ENCODE measurements around the gene GPR34.

DNA sequence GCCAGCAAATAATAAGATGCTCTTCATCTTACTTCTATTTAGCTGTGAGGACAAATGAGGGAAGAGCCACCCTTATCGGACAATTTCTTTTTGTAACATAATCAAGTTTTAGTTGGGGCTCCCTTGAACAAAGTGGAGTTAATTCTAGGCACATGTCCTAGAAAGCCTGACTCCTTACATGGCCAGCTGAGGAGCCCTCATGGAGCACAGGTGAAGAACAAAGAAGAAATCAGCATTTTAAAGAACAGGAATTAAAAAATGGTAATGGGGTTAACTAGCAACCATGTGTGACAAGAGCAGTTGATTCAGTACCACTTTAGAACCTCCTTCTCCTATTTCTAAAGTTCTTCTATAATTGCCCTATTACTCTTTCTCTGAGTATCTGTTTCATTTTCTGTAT is 51.1 kb downstream of the GPR34 start:
- no peak for TF ChIP-seq EZH2phosphoT487 (conservative IDR thresholded peaks at IDR 0.05; ENCODE audit: low read length)
- TF ChIP-seq, protein P1, sequence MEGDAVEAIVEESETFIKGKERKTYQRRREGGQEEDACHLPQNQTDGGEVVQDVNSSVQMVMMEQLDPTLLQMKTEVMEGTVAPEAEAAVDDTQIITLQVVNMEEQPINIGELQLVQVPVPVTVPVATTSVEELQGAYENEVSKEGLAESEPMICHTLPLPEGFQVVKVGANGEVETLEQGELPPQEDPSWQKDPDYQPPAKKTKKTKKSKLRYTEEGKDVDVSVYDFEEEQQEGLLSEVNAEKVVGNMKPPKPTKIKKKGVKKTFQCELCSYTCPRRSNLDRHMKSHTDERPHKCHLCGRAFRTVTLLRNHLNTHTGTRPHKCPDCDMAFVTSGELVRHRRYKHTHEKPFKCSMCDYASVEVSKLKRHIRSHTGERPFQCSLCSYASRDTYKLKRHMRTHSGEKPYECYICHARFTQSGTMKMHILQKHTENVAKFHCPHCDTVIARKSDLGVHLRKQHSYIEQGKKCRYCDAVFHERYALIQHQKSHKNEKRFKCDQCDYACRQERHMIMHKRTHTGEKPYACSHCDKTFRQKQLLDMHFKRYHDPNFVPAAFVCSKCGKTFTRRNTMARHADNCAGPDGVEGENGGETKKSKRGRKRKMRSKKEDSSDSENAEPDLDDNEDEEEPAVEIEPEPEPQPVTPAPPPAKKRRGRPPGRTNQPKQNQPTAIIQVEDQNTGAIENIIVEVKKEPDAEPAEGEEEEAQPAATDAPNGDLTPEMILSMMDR (IDR thresholded peaks at IDR 0.05; ENCODE audit: insufficient read depth, low read length, poor library complexity, severe bottlenecking), result no peak

Measured in SU-DHL-6 (cell line).